HL-60/S4 (cell line): ENCODE data around the gene PABPN1L.

Experiments
- in situ Hi-C: fragments of 300-500 bp; cut with MboI; formaldehyde crosslinking; loops from 2 replicates; pipeline ENCODE4 v1.14.3; 2022; ENCODE audit warnings: low sequenced_read_pairs

Gene PABPN1L

GRCh38 chr16:88884569-88885271 is 18.3 kb upstream of the PABPN1L start:
- in situ Hi-C loops = no loop called here

GRCh38 chr16:88883946-88884345 is 17.5 kb upstream of the PABPN1L start:
- in situ Hi-C loops = no loop called here

GRCh38 chr16:88883117-88883895 is 16.8 kb upstream of the PABPN1L start:
- in situ Hi-C loops = no loop called here

DNA sequence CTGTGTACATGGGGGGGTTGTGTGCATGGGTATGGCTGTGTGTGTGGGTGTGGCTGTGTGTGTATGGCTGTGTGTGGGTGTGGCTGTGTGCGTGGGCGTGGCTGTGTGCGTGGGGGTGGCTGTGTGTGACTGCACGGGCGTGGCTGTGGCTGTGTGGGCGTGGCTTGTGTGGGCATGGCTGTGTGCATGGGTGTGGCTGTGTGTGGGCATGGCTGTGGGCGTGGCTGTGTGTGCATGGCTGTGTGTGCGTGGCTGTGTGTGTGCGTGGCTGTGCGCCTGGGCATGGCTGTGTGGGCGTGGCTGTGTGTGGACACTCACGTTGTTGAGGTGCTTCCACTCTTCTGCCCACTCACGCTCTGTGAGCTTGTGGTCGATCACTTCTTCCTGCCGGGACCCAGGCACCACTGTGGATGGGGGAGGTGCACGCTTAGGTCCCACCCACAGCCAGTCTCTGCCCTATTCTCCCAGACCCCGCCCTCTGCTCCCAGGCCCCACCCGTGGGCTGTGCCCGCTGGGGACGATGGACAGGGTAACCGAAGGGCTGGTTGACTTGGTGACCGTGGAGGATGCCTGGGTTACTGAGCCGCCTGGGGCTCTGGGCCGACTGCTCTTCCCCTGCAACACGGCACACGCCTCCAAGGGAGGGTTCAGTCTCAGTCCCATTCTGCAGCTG is 16.0 kb upstream of the PABPN1L start:
- in situ Hi-C loops = no loop called here

- in situ Hi-C loops = no loop called here
Observed at GRCh38 chr16:88881675-88882357, 15.4 kb upstream of the PABPN1L start.

- in situ Hi-C loops = no loop called here
Observed at GRCh38 chr16:88881007-88881615, 14.7 kb upstream of the PABPN1L start.

DNA sequence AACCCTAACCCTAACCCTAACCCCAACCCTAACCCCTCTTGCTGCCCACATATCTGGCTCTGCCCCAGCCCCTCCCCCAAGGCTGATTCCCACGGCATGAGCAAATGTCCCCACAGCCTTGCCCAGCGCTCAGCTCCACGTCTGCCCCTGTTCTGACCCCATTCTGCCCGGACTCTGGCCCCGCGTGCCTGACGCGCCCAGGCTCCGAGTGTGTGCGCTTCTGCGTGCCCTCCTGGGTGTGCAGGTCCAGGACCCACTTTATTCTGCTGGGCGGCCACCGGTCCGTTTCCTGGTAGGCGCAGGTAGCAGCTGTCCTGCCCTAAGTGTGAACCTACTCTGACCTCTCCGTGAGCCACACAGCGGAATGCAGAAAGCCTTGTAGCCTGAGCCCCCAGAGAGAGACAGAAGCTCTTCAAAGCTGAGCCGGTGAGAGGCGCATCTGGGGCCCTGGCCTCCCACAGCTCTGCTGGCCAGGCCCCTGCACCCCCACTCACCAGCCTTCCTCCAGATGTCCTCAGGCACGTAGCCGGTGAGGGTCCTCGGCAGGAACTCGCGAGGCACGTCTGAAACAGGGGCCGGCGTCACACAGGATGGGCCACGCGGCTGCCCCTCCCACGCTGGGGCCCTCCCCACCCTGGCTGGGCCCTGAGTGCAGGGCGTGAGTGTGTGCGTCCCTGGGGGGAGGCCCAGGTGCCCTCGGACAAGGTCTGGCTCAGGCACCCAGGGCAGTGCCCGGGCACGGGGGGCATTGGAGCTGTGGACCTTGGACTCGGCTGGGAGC is 14.0 kb upstream of the PABPN1L start:
- in situ Hi-C loops = no loop called here

GRCh38 chr16:88879788-88880055 is 13.3 kb upstream of the PABPN1L start:
- in situ Hi-C loops = no loop called here

- in situ Hi-C loops = no loop called here
Observed at GRCh38 chr16:88878967-88879787, 12.7 kb upstream of the PABPN1L start.

DNA sequence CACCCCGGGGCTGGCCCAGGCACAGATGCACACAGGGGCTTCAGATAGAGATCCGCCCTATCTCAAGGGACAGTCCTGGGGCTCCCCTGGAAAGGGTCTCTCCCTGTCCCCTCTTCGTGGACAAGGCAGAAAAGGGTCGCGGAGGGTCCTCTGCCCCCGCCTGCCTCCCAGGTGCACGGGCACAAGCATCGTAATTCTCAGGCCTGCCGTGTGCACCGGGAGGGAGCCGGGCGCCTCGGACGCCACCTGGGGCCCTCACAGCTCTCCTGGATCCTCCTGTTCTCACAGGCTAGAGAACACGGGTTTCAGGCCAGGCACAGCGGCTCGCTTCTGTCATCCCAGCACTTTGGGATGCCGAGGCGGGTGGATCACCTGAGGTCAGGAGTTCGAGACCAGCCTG is 11.9 kb upstream of the PABPN1L start:
- in situ Hi-C loops = no loop called here

DNA sequence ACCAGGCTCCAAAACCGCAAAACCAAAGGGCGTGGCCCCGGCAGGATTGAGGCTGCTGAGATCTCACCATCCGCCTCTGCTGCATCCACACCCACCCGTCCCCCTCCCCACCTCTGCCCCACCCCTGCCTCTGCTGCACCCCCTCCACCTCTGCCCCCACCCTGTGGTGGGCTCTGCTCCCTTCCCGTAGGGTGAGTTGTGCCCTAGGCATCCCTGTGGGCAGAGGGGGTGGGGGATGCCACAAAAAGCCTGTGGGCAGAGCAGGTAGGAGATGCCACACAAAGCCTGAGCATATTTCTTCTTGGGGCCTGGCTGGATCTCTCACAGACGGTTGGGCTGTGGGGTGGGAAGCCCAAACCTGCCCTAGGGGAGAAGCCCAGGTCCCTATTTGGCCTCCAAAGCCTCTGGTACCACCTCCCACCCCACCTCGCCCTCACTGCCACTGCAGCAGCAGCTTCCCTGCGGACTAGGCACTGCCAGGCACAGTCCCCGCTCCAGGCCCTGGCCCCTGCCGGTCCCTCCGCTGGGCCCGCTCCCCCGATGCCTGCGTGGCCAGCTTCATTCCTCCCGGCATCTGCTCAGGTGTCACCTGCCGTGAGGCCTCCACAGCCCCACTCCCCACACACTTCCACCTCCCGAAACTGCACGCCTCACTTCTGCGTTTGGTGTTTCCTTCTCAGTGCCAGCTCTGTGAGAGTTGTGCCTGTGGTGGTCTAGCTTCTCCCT is 11.3 kb upstream of the PABPN1L start:
- in situ Hi-C loops = no loop called here

DNA sequence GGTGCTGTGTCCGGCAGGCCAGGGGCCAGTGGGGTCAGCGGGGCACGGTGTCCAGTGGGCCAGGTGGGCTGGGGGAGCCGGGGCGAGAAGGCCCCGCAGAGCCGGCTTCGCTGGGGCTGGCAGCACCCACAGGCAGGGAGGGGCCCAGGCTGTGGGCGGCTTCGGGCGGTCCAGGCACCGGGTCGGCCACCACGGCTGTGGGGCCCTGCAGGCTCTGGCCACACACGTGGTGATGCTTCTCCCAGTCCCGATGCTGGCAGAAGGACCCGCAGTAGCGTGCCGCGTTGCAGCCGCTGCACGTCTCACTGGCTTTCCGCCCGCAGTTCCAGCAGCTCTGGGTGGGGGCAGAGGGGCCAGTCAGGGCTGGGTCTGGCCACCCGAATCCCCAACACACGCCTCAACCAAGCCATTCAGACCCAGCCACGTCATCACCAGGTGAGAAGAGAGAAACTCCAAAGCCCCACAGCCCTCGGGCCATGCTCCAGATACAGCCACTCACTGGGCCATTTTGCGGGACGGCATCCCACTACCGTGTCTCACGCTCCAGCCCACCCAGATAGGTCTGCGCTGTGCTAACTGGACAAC is 10.6 kb upstream of the PABPN1L start:
- in situ Hi-C loops = no loop called here

- in situ Hi-C loops = no loop called here
Observed at GRCh38 chr16:88875703-88876234, 9.3 kb upstream of the PABPN1L start.

GRCh38 chr16:88874938-88875599 is 8.6 kb upstream of the PABPN1L start:
- in situ Hi-C loops = no loop called here

DNA sequence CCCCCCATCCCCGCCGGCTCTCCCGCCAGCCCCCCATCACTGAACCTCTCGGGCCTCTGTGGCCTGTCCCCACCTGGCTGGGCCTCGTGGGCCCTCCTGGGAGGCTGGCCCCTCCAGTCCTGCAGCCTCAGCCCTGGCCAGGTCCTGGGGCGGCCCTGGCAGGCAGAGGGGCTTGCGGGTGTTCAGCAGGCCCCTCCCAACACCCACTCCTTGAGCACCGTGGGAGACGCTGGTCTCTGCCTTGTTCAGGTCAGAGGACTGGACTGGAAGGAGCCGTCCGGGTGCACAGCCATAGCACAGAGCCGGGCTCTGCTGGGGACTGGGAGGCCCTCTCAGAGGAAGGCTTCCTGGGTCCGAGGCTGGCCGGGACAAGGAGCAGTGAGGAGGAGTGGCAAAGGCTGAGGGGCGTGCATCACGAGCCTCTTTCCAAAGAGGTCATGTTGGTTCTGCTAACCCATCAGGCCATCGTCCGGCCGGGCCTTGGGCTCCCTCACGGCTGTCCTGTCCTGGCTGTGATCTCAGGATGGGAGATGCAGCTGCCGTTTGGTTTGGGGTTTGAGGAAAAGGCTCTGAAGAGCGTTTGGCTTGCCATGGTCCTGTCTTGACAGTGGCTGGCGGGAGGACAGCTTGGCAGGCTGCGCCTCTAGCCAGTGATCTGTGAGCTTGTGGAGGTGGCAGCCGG is 6.3 kb upstream of the PABPN1L start:
- in situ Hi-C loops = no loop called here

DNA sequence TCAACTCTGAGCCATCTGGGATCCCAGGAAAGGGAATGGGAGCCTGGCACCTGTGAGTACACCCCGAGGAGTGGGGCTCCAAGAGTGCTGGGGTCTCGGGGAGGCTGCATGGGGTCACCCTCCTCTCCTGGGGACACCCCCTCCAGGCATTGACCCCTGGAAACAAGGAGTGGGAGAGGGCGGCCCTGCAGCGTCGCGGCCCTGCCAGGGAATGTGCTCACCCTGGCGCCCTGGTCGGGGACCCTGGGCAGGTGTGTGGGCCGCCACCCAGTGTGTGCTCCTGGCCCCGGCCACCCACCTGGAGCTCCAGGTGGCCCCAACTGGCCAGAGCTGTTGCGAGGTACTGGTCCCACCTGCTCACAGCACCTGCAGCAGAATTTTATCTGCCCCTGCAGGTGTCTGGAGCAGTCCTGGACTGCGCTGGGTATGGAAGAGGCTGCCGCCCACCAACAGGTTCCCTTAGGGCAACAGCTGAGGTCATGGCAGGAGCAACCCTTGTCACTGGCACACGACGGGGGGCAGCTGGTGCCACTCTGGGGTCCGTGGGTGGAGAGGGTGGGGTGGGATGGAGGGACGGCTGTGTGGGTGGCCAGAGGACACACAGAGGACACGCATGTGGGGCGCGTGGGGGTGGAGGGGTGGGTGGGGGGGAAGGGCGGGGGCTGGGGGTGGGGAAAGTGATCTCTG is 5.4 kb upstream of the PABPN1L start:
- in situ Hi-C loops = no loop called here

- in situ Hi-C loops = no loop called here
Observed at GRCh38 chr16:88871349-88871702, 4.9 kb upstream of the PABPN1L start.
